ENCODE data around the gene CFD. TPM values are rescaled to one million over a fixed set of nuclear protein-coding genes. Genes with fewer than 3 reads are reported as not detected.

CFD gene
- total RNA-seq, 4 donors from 2014 or later: 1,367 to 3,469 (median 2,171) TPM

DNA sequence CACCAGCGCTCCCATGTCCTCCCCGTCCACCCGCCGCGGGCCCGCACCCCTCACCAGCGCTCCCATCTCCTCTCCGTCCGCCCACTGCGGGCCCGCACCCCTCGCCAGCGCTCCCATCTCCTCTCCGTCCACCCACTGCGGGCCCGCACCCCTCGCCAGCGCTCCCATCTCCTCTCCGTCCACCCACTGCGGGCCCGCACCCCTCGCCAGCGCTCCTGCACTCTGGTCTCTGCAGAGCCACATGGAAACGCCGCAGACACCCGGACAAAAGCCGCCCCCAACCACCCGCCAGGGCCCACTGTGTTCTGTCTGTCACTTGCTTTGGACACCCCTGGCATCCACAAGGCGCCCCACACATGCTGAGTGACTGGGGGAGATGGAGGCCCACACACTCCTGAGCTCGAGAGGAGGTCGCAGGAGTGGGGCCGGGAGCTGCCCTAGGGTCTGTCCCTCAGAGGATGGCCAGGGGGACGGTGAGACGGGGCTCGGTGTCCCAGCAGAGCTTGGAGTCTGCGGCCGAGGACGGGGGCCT lies 7.4 kb downstream of the CFD start:
- no peak for ATAC-seq (ENCODE audit: low FRiP score)
- TF ChIP-seq, protein P1, sequence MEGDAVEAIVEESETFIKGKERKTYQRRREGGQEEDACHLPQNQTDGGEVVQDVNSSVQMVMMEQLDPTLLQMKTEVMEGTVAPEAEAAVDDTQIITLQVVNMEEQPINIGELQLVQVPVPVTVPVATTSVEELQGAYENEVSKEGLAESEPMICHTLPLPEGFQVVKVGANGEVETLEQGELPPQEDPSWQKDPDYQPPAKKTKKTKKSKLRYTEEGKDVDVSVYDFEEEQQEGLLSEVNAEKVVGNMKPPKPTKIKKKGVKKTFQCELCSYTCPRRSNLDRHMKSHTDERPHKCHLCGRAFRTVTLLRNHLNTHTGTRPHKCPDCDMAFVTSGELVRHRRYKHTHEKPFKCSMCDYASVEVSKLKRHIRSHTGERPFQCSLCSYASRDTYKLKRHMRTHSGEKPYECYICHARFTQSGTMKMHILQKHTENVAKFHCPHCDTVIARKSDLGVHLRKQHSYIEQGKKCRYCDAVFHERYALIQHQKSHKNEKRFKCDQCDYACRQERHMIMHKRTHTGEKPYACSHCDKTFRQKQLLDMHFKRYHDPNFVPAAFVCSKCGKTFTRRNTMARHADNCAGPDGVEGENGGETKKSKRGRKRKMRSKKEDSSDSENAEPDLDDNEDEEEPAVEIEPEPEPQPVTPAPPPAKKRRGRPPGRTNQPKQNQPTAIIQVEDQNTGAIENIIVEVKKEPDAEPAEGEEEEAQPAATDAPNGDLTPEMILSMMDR (IDR thresholded peaks at IDR 0.05): no peak
- DNase-seq (ENCODE audit: low spot score): no peak

DNA sequence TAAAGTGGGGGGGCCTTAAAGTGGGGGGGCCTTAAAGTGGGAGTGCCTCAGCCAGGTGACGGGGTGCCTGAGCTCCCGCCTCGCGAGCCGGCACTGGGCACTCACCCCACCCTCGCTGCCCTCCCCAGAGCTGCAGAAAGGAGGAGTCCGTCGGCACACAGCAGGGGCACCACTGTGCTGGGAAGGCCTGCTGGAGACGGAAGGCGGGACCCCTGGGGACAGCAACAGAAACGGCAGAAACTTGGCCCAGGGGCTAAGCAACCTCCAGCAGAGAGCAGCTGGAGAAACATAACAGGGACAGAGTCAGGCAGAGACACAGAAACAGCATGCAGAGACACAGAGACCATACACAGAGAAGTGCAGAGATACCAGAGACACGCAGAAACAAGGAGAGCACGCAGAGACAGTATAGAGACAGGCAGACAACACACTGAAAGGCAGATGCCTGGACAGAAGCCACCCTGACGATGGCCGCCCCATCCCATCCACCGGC lies 7.9 kb downstream of the CFD start:
- ATAC-seq (ENCODE audit: low FRiP score) (no peak), DNase-seq (ENCODE audit: low spot score) (no peak)
- TF ChIP-seq, protein P1 (IDR thresholded peaks at IDR 0.05): no peak

GRCh38 chr19:867855-868457 lies 8.5 kb downstream of the CFD start:
- TF ChIP-seq, protein P1 (IDR thresholded peaks at IDR 0.05): no peak
- no peak for DNase-seq (ENCODE audit: low spot score)
- ATAC-seq (ENCODE audit: low FRiP score): no peak

DNA sequence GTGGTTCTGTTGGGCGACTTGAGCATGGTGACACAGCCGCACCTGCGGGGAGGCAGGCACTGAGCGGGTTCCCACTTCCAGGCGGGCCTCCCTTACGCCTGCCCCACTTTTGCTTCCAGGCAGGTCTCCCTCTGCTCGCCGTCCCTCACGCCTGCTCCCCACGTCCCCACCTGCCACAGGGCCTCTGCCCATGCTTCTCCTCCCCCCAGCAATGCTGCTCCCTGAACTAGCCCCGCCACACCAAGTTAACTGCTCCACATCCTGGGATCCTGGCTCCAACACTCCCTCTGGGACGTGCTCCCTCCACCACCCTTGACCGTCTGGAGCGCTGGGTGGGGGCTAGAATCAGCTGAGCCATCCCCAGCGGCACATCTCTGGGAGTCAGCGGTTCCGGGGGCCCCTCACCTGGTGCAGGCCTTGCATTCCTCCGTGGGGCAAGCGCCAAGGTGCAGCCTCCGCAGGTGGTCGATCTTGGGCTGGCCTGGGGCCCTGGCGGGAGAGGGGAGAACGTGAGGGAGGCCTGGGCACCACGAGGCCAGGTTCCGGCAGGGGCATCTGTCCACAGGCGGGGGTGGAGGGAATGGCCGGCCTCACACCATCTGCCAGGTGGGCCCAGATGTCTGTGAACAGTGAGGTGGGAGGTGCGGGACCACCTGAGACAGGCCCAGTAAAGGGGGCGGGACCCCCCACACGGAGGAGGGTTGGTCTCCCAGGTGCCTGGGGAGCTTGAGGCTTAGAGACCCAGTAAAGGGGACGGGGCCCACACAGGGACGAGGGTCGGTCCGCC lies 9.2 kb downstream of the CFD start:
- TF ChIP-seq, protein P1 (IDR thresholded peaks at IDR 0.05): no peak
- no peak for DNase-seq (ENCODE audit: low spot score)
- no peak for ATAC-seq (ENCODE audit: low FRiP score)

GRCh38 chr19:869245-870177 lies 10.0 kb downstream of the CFD start:
- DNase-seq (ENCODE audit: low spot score) (no peak), ATAC-seq (ENCODE audit: low FRiP score) (peak; percentile 86)
- TF ChIP-seq, protein P1 (IDR thresholded peaks at IDR 0.05): no peak

GRCh38 chr19:870314-870713 lies 10.8 kb downstream of the CFD start:
- TF ChIP-seq, protein P1 (IDR thresholded peaks at IDR 0.05): no peak
- ATAC-seq (ENCODE audit: low FRiP score) (no peak), DNase-seq (ENCODE audit: low spot score) (no peak)

Data from omental fat pad (tissue), 4 donors.